Body of pancreas (tissue), 4 donors: ENCODE measurements around the gene NEDD4L. TPM values are rescaled to one million over a fixed set of nuclear protein-coding genes. Genes with fewer than 3 reads are reported as not detected.

Experiments
- ATAC-seq: fragments of 150-250 bp; one replicate; pipeline ENCODE4 v1.9.1; 2016
- DNase-seq, 4 donors: peaks; one replicate each; pipeline ENCODE4 v3.0.0-alpha.2; 2019
- H3K27ac ChIP-seq, 4 donors: fragments of 200-600 bp; sonication (generic); 1 replicate in 3 of 4; 2 replicates in 1 of 4; pipeline versions ENCODE4 v1.5.1 to v1.6.1; 2016 to 2019; ENCODE audit warnings: mild to moderate bottlenecking in 1 of 4, mixed read lengths in 1 of 4, moderate library complexity in 1 of 4
- H3K27me3 ChIP-seq, 2 donors: fragments of 200-600 bp; sonication (generic); one replicate each; pipeline ENCODE4 v1.6.0; 2016; ENCODE audit warnings: mild to moderate bottlenecking in 1 of 2
- H3K36me3 ChIP-seq, 2 donors: fragments of 200-600 bp; sonication (generic); replicated peaks in 1 of 2; 2 replicates each; pipeline ENCODE4 v1.5.1; 2016; ENCODE audit warnings: low read depth in 2 of 2; ENCODE audit not compliant: insufficient read depth in 1 of 2
- H3K4me1 ChIP-seq: fragments of 200-600 bp; sonication (generic); one replicate; pipeline ENCODE4 v1.6.0; 2016
- H3K4me3 ChIP-seq, 2 donors: fragments of 200-600 bp; sonication (generic); 1 replicate in 1 of 2; 2 replicates in 1 of 2; pipeline ENCODE4 v1.5.1; 2016 to 2019
- H3K9me3 ChIP-seq, 3 donors: fragments of 200-600 bp; sonication (generic); 1 replicate in 2 of 3; 2 replicates in 1 of 3; pipeline ENCODE4 v1.5.1; 2016
- POLR2A ChIP-seq, 3 donors: fragments of 450-650 bp; IDR thresholded peaks; one replicate each; pipeline ENCODE4 v1.6.1; 2016; ENCODE audit warnings: antibody characterized with exemption in 3 of 3, mild to moderate bottlenecking in 2 of 3
- WGBS, 2 donors: methylation state at CpG; one replicate each; pipeline ENCODE4 v1.1.5; 2017; 5-methylcytosine and 5-hydroxymethylcytosine counted together
- intact Hi-C: fragments of 100-400 bp; cut with DNase I; formaldehyde crosslinking; loops from one replicate; pipeline ENCODE4 v1.15.1; 2023
- total RNA-seq, 2 donors: library from RNA; depleted of rRNA; stranded (reverse); fragments of >200 nt; gene quantifications; one replicate each; pipeline ENCODE4 v1.1.0, GENCODE V29; 2016
- TF ChIP-seq, protein P1 (sequence below), 7 experiments: fragments of 450-650 bp in 4 of 7; fragments of 200-600 bp in 3 of 7; sonication (generic) in 3 of 7; IDR thresholded peaks; one replicate each; pipeline ENCODE4 v1.5.1; 2016 to 2019; ENCODE audit warnings: antibody characterized with exemption in 7 of 7

NEDD4L gene
- total RNA-seq, 2 donors from 2014 or later: 105 to 108 TPM

DNA sequence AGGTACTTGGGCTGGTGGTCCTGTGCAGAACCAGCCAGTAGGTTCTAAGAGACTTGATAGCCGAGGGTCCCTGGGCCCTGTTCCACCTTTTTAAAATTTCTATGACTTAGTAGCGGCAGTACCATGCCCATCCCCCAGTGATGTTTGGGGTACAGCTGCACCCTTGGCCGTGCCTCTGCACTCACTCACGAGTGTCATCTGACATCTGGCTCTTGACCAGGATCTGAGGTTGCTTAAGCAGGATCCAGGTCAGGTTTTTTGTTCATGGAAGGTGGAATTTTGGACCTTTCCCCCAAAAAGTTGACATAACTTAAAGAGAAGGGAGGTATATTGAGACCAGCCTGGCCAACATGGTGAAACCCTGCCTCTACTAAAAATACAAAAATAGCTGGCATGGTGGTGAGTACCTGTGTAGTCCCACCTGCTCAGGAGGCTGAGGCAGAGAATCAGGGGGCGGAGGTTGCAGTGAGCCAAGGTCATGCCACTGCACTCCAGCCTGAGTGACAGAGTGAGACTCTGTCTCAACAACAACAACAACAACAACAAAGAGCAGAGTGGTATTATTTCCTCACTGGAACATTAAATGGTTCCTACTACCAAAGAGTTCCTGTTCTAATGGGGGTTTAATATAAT, 163.6 kb downstream of the NEDD4L start:
- DNase-seq (no peak), ATAC-seq (no peak)
- Histone ChIP-seq H3K4me3 (no peak overlapping the region), H3K4me1 (peaks cover 52% of the 10 kb centered on the region), H3K27me3 (no peaks in the 10 kb centered on the region), H3K36me3 (no peaks in the 10 kb centered on the region), H3K9me3 (no peaks in the 10 kb centered on the region), H3K27ac (no peak overlapping the region)
- intact Hi-C loops: no loop called here
- TF ChIP-seq POLR2A (IDR thresholded peaks at IDR 0.05): no peak
- TF ChIP-seq, protein P1, sequence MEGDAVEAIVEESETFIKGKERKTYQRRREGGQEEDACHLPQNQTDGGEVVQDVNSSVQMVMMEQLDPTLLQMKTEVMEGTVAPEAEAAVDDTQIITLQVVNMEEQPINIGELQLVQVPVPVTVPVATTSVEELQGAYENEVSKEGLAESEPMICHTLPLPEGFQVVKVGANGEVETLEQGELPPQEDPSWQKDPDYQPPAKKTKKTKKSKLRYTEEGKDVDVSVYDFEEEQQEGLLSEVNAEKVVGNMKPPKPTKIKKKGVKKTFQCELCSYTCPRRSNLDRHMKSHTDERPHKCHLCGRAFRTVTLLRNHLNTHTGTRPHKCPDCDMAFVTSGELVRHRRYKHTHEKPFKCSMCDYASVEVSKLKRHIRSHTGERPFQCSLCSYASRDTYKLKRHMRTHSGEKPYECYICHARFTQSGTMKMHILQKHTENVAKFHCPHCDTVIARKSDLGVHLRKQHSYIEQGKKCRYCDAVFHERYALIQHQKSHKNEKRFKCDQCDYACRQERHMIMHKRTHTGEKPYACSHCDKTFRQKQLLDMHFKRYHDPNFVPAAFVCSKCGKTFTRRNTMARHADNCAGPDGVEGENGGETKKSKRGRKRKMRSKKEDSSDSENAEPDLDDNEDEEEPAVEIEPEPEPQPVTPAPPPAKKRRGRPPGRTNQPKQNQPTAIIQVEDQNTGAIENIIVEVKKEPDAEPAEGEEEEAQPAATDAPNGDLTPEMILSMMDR (IDR thresholded peaks at IDR 0.05): no peak
- 58 to 69% methylated on average over 5 of the region's 5 CpGs for WGBS, 2 donors

DNA sequence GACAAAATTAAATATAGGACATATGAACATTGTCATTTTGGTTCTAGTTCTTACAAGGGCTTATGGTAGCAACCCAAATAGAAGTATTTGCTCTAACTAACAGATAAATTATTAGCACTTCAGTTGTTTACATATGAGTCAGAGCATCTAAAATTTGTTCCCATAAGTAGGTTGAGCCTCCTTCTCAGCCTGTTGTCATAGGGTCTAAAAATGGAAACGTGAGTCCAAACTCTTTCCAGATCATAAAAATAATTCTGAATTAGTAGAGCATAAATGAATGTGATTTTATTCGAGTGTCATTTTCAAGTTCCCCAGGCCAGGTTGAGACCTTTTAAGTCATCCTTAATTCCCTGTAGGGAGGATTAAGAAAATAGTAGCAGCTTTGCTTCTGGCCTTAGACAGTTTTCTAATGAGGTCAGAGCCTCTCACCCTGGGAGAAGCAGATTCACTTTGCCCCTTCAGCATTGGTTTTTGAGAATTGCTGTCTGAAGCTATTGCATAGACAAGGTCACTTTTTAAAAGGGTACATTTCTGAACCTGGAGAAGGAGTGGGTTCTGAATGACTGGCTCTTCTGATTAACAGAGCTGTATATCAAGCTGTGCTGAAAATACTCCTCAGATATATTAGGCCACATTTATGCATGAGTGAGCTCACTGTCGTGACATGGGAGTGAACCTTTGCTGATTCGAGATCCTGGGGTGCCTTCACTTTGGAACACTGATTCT, 164.3 kb downstream of the NEDD4L start:
- no peak for TF ChIP-seq POLR2A (IDR thresholded peaks at IDR 0.05)
- Histone ChIP-seq H3K27me3 (no peaks in the 10 kb centered on the region), H3K4me3 (no peak overlapping the region), H3K27ac (no peak overlapping the region), H3K9me3 (no peaks in the 10 kb centered on the region), H3K4me1 (peaks cover 55% of the 10 kb centered on the region), H3K36me3 (no peaks in the 10 kb centered on the region)
- 62 to 68% methylated on average over 4 of the region's 4 CpGs for WGBS, 2 donors
- ATAC-seq (no peak), DNase-seq (no peak)
- intact Hi-C loops: no loop called here

DNA sequence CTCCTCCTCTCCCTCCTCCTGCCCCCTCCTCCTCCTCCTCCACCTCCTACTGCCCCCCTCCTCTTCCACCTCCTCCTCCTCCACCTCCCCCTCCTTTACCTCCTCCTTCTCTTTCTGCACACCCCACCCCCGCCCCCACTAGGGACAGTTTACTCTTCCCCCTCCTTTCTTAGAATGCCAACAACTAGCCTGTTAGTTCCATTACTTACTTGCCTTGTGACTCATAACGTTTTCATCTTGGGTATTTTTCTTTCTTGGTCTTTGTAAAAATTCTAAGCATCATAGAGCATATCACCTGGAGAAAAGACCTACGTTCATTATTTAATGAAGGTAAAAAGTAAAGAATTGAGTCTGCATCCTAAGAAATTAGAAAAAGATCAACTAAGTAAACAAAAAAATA, 165.3 kb downstream of the NEDD4L start:
- WGBS, 2 donors: 49 to 66% methylated on average over 2 to 3 of the region's 3 CpGs
- peaks cover 59% of the 10 kb centered on the region for H3K4me1 ChIP-seq

DNA sequence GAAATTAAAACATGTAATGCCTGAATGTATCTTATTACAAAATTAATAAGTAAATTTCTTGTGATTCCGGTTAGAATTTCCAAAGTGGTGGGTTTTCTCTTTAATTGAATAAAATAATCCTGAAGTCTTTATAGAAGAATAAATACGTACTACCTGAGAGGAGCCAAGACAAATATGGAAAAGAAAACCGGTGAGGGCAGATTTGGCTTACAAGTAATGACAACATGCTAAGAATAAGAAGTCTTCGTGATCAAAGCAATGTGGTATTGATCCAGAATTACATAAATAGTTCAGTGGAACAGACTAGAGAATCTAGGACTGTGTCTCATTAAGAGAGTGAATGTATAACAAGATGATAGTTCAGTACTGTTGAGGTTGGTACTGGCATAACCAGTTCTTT, 167.5 kb downstream of the NEDD4L start:
- Histone ChIP-seq H3K4me1 (peaks cover 60% of the 10 kb centered on the region), H3K27ac (peak overlapping the region; percentile 18 to 76 (median 64)), H3K4me3 (no peak overlapping the region), H3K9me3 (no peaks in the 10 kb centered on the region), H3K36me3 (no peaks in the 10 kb centered on the region), H3K27me3 (no peaks in the 10 kb centered on the region)
- intact Hi-C loops: no loop called here
- DNase-seq: peak in 3 of 4 donors; percentile 41 to 63 (median 41)
- ATAC-seq: peak; percentile 85
- 11 to 15% methylated on average over 4 of the region's 4 CpGs for WGBS, 2 donors
- TF ChIP-seq, protein P1 (IDR thresholded peaks at IDR 0.05): no peak
- TF ChIP-seq POLR2A (IDR thresholded peaks at IDR 0.05): no peak

More for the DNA sequence above, 165.3 kb downstream of the NEDD4L start:
- H3K36me3 ChIP-seq: no peaks in the 10 kb centered on the region
- H3K9me3 ChIP-seq: no peaks in the 10 kb centered on the region
- no peak for ATAC-seq
- TF ChIP-seq POLR2A (IDR thresholded peaks at IDR 0.05): no peak
- TF ChIP-seq, protein P1 (IDR thresholded peaks at IDR 0.05): no peak
- no peaks in the 10 kb centered on the region for H3K27me3 ChIP-seq
- no peak overlapping the region for H3K4me3 ChIP-seq
- intact Hi-C loops: no loop called here
- H3K27ac ChIP-seq: no peak overlapping the region
- no peak for DNase-seq

DNA sequence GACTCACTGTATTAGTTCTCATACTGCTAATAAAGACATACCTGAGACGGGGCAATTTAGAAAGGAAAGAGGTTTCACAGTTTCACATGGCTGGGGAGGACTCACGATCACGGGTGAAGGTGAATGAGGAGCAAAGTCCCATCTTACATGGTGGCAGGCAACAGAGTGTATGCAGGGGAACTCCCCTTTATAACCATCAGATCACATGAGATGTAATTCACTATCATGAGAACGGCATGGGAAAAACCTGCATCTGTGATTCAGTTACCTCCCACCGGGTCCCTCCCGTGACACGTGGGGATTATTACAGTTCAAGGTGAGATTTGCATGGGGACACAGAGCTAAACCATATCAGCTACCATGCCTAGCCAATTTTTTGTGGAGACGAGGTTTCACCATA, 168.2 kb downstream of the NEDD4L start:
- intact Hi-C loops: no loop called here
- no peak for TF ChIP-seq POLR2A (IDR thresholded peaks at IDR 0.05)
- TF ChIP-seq, protein P1 (IDR thresholded peaks at IDR 0.05): no peak
- peak overlapping the region in 3 of 4 donors; percentile 61 to 76 (median 66) for H3K27ac ChIP-seq
- H3K4me1 ChIP-seq: peaks cover 57% of the 10 kb centered on the region
- no peak for DNase-seq
- no peaks in the 10 kb centered on the region for H3K27me3 ChIP-seq
- H3K36me3 ChIP-seq: no peaks in the 10 kb centered on the region
- no peaks in the 10 kb centered on the region for H3K9me3 ChIP-seq
- WGBS, 2 donors: 35 to 36% methylated on average over 8 of the region's 8 CpGs
- ATAC-seq: peak; percentile 20
- no peak overlapping the region for H3K4me3 ChIP-seq
